GM18951 (cell line): Measurements from ENCODE around the gene GLT8D2.
"Not testable (repeated sequence)": the region's sequence is repeated elsewhere in the genome, so short reads cannot be mapped to it uniquely, and the experiment has no call there.

Experiments
- POLR2A ChIP-seq: IDR thresholded peaks from 4 replicates; pipeline ENCODE4 v1.6.1; 2011; ENCODE audit warnings: mild to moderate bottlenecking; ENCODE audit not compliant: insufficient read length, insufficient read depth; ENCODE audit errors: extremely low read depth
- in situ Hi-C: fragments of 300-500 bp; cut with MboI; formaldehyde crosslinking; loops from one replicate; pipeline ENCODE4 v1.12.0; 2022; ENCODE audit warnings: low sequenced_read_pairs, mixed read lengths, inconsistent platforms; ENCODE audit not compliant: unreplicated experiment

Gene GLT8D2

DNA sequence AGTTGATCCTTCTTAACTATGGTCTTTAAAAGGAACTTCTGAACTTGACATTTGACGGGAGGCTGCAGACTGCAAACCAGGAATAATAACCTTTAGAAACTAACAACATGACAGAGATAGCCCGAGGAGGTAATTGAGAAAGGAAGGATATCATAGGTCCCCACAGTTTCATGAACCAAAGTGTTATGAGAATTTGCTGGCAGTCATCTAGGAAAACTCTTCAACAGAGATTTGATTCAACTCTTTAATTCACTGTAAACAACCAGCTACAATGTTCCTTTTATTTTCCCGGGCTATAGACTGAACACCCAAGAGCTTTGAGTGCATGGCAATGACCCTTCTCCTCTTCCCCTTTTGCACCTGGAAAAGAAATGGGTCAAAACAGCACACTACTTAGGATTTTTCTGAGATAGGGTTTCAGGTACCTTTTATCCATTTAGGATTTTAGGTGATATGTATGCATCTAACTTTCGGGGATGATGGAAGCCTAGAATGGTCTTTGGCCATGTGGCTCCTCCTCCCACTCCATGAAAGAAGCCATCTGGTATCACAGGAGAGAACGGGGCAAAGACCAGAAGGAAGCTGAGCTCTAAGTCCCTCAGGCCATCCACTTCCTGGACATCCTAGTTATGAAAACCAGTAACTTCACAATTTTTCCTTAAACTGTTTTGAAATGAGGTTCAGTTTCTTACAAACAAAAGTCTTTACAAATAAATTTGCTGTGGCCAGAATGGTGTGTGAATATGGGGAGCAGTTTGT is 23.0 kb downstream of the GLT8D2 start:
- no peak for TF ChIP-seq POLR2A
- in situ Hi-C loops = no loop called here

DNA sequence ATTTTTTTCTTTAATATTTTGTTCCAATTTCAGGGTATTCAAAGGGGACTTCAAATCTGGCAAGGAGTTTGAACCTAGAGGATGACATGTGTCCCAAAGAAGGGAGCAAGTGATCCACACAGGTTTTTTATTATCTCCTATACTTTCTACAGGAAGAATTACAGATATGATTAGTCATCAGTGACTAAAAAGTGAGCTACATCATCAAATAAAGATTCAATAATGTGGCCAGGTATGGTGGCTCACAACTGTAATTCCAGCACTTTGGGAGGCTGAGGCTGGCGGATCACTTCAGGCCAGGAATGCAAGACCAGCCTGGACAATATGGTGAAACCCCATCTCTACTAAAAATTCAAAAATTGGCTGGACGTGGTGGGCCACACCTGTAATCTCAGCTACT is 24.2 kb downstream of the GLT8D2 start:
- TF ChIP-seq POLR2A = no peak
- in situ Hi-C loops = no loop called here

DNA sequence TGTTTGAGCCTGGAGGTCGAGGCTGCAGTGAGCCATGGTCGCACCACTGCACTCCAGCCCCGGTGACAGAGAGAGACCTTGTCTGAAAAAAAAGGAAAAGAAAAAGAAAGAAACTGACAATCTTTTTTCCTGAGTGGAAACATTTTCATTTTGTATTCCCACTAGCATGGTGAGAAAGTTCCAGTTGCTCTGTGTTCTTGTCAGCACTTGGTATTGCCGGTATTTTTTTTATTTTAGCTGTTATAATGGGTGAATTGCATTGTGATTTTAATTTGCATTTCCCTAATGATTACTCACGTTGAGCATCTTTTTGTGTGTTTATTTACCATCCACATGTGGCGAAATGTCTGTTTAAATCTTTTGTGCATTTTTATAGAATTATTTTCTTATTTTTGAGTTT is 25.6 kb downstream of the GLT8D2 start:
- no peak for TF ChIP-seq POLR2A
- in situ Hi-C loops = no loop called here

GRCh38 chr12:104023710-104024109 is 26.3 kb downstream of the GLT8D2 start:
- in situ Hi-C loops = no loop called here
- no peak for TF ChIP-seq POLR2A

GRCh38 chr12:104022786-104023185 is 27.2 kb downstream of the GLT8D2 start:
- TF ChIP-seq POLR2A = no peak
- in situ Hi-C loops = no loop called here

DNA sequence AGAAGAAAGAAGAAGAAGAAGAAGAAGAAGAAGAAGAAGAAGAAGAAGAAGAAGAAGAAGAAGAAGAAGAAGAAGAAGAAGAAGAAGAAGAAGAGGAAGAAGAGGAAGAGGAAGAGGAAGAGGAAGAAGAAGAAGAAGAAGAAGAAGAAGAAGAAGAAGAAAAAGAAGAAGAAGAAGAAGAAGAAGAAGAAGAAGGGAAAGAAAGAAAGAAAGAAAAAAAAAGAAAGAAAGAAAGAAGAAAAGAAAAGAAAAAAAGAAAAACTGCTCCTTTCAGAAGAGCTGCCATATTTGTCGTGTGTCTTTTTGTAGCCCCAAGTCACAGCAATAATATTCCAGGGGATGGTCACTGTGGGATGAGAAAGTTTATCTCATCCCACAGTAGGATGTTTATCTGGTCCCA is 28.1 kb downstream of the GLT8D2 start:
- in situ Hi-C loops = not testable (repeated sequence)

DNA sequence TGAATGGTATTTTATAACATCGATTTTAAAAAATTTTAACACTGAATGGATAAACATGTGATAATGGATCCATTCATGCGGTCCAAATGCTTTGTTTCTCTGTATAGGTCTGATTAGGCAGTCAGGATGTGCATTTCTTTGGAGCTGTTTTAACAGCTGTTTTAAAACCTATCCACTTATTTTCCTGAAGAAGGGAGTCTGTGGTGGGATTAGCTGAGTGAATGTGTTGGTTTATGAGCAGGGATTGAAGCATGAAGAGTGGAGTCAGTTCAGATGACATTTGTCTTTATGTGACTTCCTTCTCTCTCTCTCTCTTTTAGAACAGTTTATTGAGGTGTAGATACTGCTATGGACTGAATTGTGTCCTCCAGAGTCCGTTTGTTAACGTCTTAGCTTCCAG is 37.7 kb downstream of the GLT8D2 start:
- TF ChIP-seq POLR2A = no peak
- in situ Hi-C loops = no loop called here

- no peak for TF ChIP-seq POLR2A
- in situ Hi-C loops = no loop called here
Measured at GRCh38 chr12:104011253-104011652, 38.7 kb downstream of the GLT8D2 start.

DNA sequence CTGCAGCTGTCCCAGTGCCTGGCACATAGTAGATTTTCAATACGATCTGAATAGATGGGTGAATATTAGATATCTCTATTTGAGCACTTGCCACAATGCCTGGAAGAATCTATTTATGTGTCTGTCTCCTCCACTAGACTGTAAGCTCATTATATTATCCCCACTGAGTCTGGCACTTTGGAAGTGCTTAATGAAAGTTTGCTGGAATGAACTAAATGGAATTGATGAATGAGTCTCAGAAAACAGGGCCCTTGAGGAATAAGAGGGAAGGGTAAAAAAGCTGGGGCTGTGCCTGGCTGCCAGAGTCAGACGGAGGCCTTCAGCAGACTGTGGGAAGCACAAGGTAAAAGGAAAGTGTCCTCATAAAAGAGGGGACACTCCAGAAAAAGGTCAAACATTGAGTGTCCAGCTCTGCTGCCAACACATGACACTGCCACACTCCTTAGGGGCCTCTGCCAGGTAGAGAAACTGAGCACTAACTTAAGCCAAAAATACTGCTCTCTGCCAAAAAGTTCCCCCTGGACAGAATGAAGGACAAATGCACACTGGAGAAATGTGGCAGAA is 39.3 kb downstream of the GLT8D2 start:
- in situ Hi-C loops = no loop called here
- TF ChIP-seq POLR2A = no peak

GRCh38 chr12:104010121-104010520 is 39.9 kb downstream of the GLT8D2 start:
- no peak for TF ChIP-seq POLR2A
- in situ Hi-C loops = no loop called here

- no peak for TF ChIP-seq POLR2A
- in situ Hi-C loops = no loop called here
Measured at GRCh38 chr12:104006929-104007328, 43.1 kb downstream of the GLT8D2 start.

- TF ChIP-seq POLR2A = no peak
- in situ Hi-C loops = no loop called here
Measured at GRCh38 chr12:104003596-104003995, 46.4 kb downstream of the GLT8D2 start.

- no peak for TF ChIP-seq POLR2A
- in situ Hi-C loops = no loop called here
Measured at GRCh38 chr12:104002686-104003085, 47.3 kb downstream of the GLT8D2 start.

- in situ Hi-C loops = no loop called here
- TF ChIP-seq POLR2A = no peak
Measured at GRCh38 chr12:104000807-104001434, 49.1 kb downstream of the GLT8D2 start.
